ENCODE measurements around the gene SAP30.

DNA sequence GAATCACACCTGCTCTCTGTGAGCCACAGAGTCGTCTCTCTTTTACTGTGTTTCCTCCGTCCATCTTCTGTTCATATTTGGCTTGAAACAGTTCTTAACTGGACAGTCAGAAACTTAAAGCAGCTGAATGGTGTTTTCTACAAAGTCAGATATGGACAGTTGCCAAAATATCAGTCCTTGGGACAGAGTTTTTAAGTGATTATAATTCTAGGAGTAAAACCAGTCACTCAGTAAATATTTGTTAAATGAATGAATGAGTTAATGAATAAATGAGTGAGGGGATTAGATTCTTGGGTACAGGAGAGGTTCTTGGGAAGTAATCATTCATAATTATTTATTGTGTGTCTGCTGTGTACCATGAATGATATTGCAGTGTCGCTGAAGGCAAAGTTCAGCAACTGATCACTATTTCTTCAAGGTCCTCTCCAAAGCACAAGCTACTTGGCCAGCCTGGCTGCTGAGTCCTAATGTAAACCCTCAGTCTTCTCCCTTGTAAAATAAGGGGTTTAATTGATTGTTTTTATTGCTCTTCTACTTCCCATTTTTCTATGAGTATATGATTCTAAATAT is 33.6 kb downstream of the SAP30 start:
- TF ChIP-seq CTCF (conservative IDR thresholded peaks at IDR 0.05; ENCODE audit: low read depth, low read length): no peak
- TF ChIP-seq MXI1 (IDR thresholded peaks at IDR 0.05; ENCODE audit: borderline replicate concordance, low read depth, low read length): no peak
- TF ChIP-seq USF2 (IDR thresholded peaks at IDR 0.05; ENCODE audit: low read depth, low read length): no peak
- no peak for TF ChIP-seq FOS (IDR thresholded peaks at IDR 0.05; ENCODE audit: low read depth, low read length)
- TF ChIP-seq POLR2A (IDR thresholded peaks at IDR 0.05; ENCODE audit: low read depth, low read length): no peak
- TF ChIP-seq RAD21 (IDR thresholded peaks at IDR 0.05; ENCODE audit: low read length): no peak
- TF ChIP-seq CEBPB (IDR thresholded peaks at IDR 0.05; ENCODE audit: low read depth, low read length): no peak
- no peak for TF ChIP-seq CHD1 (IDR thresholded peaks at IDR 0.05; ENCODE audit: low read depth, low read length)
- no peak for TF ChIP-seq MAFK (IDR thresholded peaks at IDR 0.05; ENCODE audit: low read depth, low read length)
